AG04450 (cell line): Measurements from ENCODE around the gene KRTAP25-1. TPM values are rescaled to one million over a fixed set of nuclear protein-coding genes. Genes with fewer than 3 reads are reported as not detected.

Source experiments
- CTCF ChIA-PET: fragments of 300-600, 350-600 bp; formaldehyde crosslinking; extraction: SDS; loops from one replicate; lab custom pipeline; 2022; ENCODE audit warnings: antibody characterized with exemption, inconsistent platforms; lab: Charles Lee
- POLR2A ChIA-PET: fragments of 350-600 bp; formaldehyde crosslinking; extraction: SDS; loops from one replicate; lab custom pipeline; 2021; ENCODE audit warnings: antibody characterized with exemption, inconsistent platforms; lab: Yijun Ruan, JAX
- DNase-seq: peaks from one replicate; pipeline ENCODE4 v3.0.0-alpha.2; 2011; ENCODE audit warnings: low read depth, low spot score
- H3K27ac ChIP-seq: one replicate; pipeline ENCODE4 v1.5.1; 2012; ENCODE audit warnings: low read depth, low read length, control low read depth
- H3K27me3 ChIP-seq: one replicate; pipeline ENCODE4 v1.6.0; 2012; ENCODE audit warnings: low read length; ENCODE audit not compliant: control insufficient read depth, insufficient read depth
- H3K4me3 ChIP-seq: 2 replicates; pipeline ENCODE4 v1.5.1; 2011; ENCODE audit warnings: mild to moderate bottlenecking, low read depth, low read length, control low read depth
- H3K9me3 ChIP-seq: 2 replicates; pipeline ENCODE4 v1.5.1; 2012; ENCODE audit warnings: low read length; ENCODE audit not compliant: control insufficient read depth, insufficient read depth
- CTCF ChIP-seq: IDR thresholded peaks from 2 replicates; pipeline ENCODE4 v1.5.1; 2011; ENCODE audit warnings: low read depth, low read length, control low read depth, inconsistent platforms
- polyA plus RNA-seq: library from polyadenylated mRNA; depleted of rRNA; stranded (reverse); fragments of >200 nt; gene quantifications from 2 replicates; pipeline ENCODE4 v1.2.3, GENCODE V29; 2011

KRTAP25-1 gene
- polyA plus RNA-seq, 1 experiment: not detected

GRCh38 chr21:30315701-30316100, 26.4 kb upstream of the KRTAP25-1 start:
- CTCF ChIA-PET: no interaction called here
- DNase-seq: no peak
- TF ChIP-seq CTCF: no peak
- Histone ChIP-seq H3K27me3 (no peaks in the 10 kb centered on the region), H3K9me3 (peaks cover 11% of the 10 kb centered on the region; the same call in 1 of the 2 replicates), H3K4me3 (no peak overlapping the region), H3K27ac (no peak overlapping the region)
- POLR2A ChIA-PET: no interaction called here

GRCh38 chr21:30306884-30307283, 17.6 kb upstream of the KRTAP25-1 start:
- Histone ChIP-seq H3K27ac (no peak overlapping the region), H3K27me3 (no peaks in the 10 kb centered on the region), H3K4me3 (no peak overlapping the region), H3K9me3 (peaks cover 5% of the 10 kb centered on the region)
- ChIA-PET CTCF (no interaction called here), POLR2A (no interaction called here)
- no peak for DNase-seq
- no peak for TF ChIP-seq CTCF

- DNase-seq: no peak
- ChIA-PET CTCF (no interaction called here), POLR2A (no interaction called here)
- Histone ChIP-seq H3K27ac (no peak overlapping the region), H3K27me3 (no peaks in the 10 kb centered on the region), H3K4me3 (no peak overlapping the region), H3K9me3 (peaks cover 5% of the 10 kb centered on the region)
- no peak for TF ChIP-seq CTCF
Observed at GRCh38 chr21:30305136-30305535, 15.8 kb upstream of the KRTAP25-1 start.

GRCh38 chr21:30282850-30283249, 6.5 kb downstream of the KRTAP25-1 start, which contains the start of gene KRTAP24-1:
Gene KRTAP24-1, minus strand, starts transcription at chr21:30282950. Its CDS starts 18 bp downstream, at chr21:30282932.
- Histone ChIP-seq H3K4me3 (no peak within 1 kb of the TSS), H3K27ac (no peak within 1 kb of the TSS), H3K27me3 (no peaks in the 10 kb centered on the region), H3K9me3 (peaks cover 9% of the 10 kb centered on the region; the same call in 1 of the 2 replicates)
- ChIA-PET CTCF (no interaction called here), POLR2A (no interaction called here)
- no peak for TF ChIP-seq CTCF
- no peak for DNase-seq

- no peak for DNase-seq
- no peak overlapping the region for H3K27ac ChIP-seq
- peaks cover 20% of the 10 kb centered on the region for H3K9me3 ChIP-seq
- POLR2A ChIA-PET: no interaction called here
- CTCF ChIA-PET: no interaction called here
- no peak overlapping the region for H3K4me3 ChIP-seq
- TF ChIP-seq CTCF: no peak
- H3K27me3 ChIP-seq: no peaks in the 10 kb centered on the region
Observed at GRCh38 chr21:30271611-30272010, 17.7 kb downstream of the KRTAP25-1 start.
